GM19240 (cell line): ENCODE measurements around the gene THOC5.
"Not testable (repeated sequence)": the region's sequence is repeated elsewhere in the genome, so short reads cannot be mapped to it uniquely, and the experiment has no call there.

ENCODE experiments used
- DNase-seq: peaks from one replicate; pipeline ENCODE4 v3.0.0; 2011; ENCODE audit warnings: low spot score; ENCODE audit not compliant: insufficient read length

Gene THOC5

GRCh38 chr22:29563652-29564460 is 10.3 kb upstream of the THOC5 start:
- no peak for DNase-seq

- DNase-seq: no peak
Measured at GRCh38 chr22:29559853-29560252, 6.3 kb upstream of the THOC5 start.

- DNase-seq: no peak
Measured at GRCh38 chr22:29559030-29559429, 5.5 kb upstream of the THOC5 start.

- DNase-seq: no peak
Measured at GRCh38 chr22:29555065-29555644, 1.6 kb upstream of the THOC5 start.

- not testable (repeated sequence) for DNase-seq
Measured at GRCh38 chr22:29552357-29552756, 1.2 kb downstream of the THOC5 start.

- DNase-seq: no peak
Measured at GRCh38 chr22:29550005-29550404, 3.6 kb downstream of the THOC5 start.

- DNase-seq: not testable (repeated sequence)
Measured at GRCh38 chr22:29545045-29545444, 8.5 kb downstream of the THOC5 start.

- DNase-seq: no peak
Measured at GRCh38 chr22:29541845-29542244, 11.7 kb downstream of the THOC5 start.

GRCh38 chr22:29539105-29539504 is 14.5 kb downstream of the THOC5 start:
- DNase-seq: no peak

- no peak for DNase-seq
Measured at GRCh38 chr22:29536411-29536810, 17.1 kb downstream of the THOC5 start.

- DNase-seq: no peak
Measured at GRCh38 chr22:29531419-29531818, 22.1 kb downstream of the THOC5 start.

GRCh38 chr22:29530716-29531115 is 22.8 kb downstream of the THOC5 start:
- no peak for DNase-seq

GRCh38 chr22:29528144-29528543 is 25.4 kb downstream of the THOC5 start:
- no peak for DNase-seq

GRCh38 chr22:29524442-29525191 is 28.9 kb downstream of the THOC5 start:
- DNase-seq: peak; percentile 18

GRCh38 chr22:29523761-29524160 is 29.8 kb downstream of the THOC5 start:
- no peak for DNase-seq

- DNase-seq: no peak
Measured at GRCh38 chr22:29521526-29521925, 32.0 kb downstream of the THOC5 start.

GRCh38 chr22:29520851-29521250 is 32.7 kb downstream of the THOC5 start:
- no peak for DNase-seq

GRCh38 chr22:29519996-29520395 is 33.6 kb downstream of the THOC5 start:
- no peak for DNase-seq

- no peak for DNase-seq
Measured at GRCh38 chr22:29518427-29518826, 35.1 kb downstream of the THOC5 start.

- no peak for DNase-seq
Measured at GRCh38 chr22:29517215-29517908, 36.2 kb downstream of the THOC5 start.

- no peak for DNase-seq
Measured at GRCh38 chr22:29512031-29512430, 41.5 kb downstream of the THOC5 start.
